SU-DHL-6 (cell line): ENCODE data around the gene CYTH4.
A peak's percentile ranks its signal among the peaks of the same experiment; 100 is the strongest.

Experiments
- CTCF ChIP-seq: fragments of 200-600 bp; sonication (generic); IDR thresholded peaks from one replicate; pipeline ENCODE4 v1.5.1; 2017; ENCODE audit warnings: antibody characterized with exemption, mild to moderate bottlenecking, low read length, moderate library complexity; ENCODE audit not compliant: insufficient read depth, poor library complexity, severe bottlenecking
- EZH2phosphoT487 ChIP-seq: fragments of 200-600 bp; sonication (generic), shearing (Covaris generic); conservative IDR thresholded peaks from 2 replicates; pipeline ENCODE4 v1.6.1; 2018; ENCODE audit warnings: mild to moderate bottlenecking, antibody characterized with exemption, low read length, moderate library complexity, mixed read lengths

- TF ChIP-seq CTCF (peak; percentile 96), EZH2phosphoT487 (no peak)
Measured at GRCh38 chr22:37267135-37267587, 15.1 kb upstream of the CYTH4 start.
